ENCODE data around the gene USP6NL. TPM values are rescaled to one million over a fixed set of nuclear protein-coding genes. Genes with fewer than 3 reads are reported as not detected.

USP6NL gene
- total and polyA plus RNA-seq, 2 of the 8 experiments (the other 6 are each of a cell fraction or from before 2014, with no cell fraction given) = 10.9 to 28.8 TPM

DNA sequence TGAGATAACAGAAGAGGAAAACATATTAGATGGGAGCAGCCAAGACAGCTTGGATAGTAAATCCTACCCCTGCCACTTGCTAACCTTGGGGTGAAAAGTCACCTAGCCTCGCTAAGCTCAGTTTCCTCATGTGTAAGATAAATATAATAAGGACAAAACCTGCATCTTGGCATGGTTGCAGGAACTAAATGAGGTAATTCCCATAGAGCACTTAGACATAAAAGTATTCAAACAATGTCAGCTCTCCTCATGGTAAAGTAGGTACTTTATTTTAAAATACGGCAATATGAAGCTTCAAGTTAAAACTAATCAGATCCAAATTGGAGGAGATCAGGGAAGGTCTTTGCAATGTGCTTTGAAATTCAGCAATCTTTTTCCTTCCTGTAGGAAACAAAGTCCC is 113.1 kb downstream of the USP6NL start:
- CTCF ChIA-PET (ENCODE audit: partially characterized antibody) = interaction anchor here (0.6 to 1.9 kb wide), 3 partner anchors 16 to 1247 kb away, joined by 4 to 6 read pairs (median 5); no protein-coding TSS in a partner anchor
- FAIRE-seq = no peak
- no peak for TF ChIP-seq CHD2 (IDR thresholded peaks at IDR 0.05; ENCODE audit: low read length)
- TF ChIP-seq BRCA1 (IDR thresholded peaks at IDR 0.05; ENCODE audit: low read depth, low read length) = no peak
- no peak for TF ChIP-seq KDM5A (IDR thresholded peaks at IDR 0.05; ENCODE audit: low read length)
- no peak for TF ChIP-seq SUZ12 (IDR thresholded peaks at IDR 0.05; ENCODE audit: low read length)
- TF ChIP-seq, protein P1, sequence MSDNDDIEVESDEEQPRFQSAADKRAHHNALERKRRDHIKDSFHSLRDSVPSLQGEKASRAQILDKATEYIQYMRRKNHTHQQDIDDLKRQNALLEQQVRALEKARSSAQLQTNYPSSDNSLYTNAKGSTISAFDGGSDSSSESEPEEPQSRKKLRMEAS (IDR thresholded peaks at IDR 0.05) = no peak
- no peak for TF ChIP-seq TBP (IDR thresholded peaks at IDR 0.05; ENCODE audit: low read depth, low read length)
- TF ChIP-seq, protein P2, sequence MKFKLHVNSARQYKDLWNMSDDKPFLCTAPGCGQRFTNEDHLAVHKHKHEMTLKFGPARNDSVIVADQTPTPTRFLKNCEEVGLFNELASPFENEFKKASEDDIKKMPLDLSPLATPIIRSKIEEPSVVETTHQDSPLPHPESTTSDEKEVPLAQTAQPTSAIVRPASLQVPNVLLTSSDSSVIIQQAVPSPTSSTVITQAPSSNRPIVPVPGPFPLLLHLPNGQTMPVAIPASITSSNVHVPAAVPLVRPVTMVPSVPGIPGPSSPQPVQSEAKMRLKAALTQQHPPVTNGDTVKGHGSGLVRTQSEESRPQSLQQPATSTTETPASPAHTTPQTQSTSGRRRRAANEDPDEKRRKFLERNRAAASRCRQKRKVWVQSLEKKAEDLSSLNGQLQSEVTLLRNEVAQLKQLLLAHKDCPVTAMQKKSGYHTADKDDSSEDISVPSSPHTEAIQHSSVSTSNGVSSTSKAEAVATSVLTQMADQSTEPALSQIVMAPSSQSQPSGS (IDR thresholded peaks at IDR 0.05; ENCODE audit: low read length) = no peak
- no peak for TF ChIP-seq JUND (IDR thresholded peaks at IDR 0.05; ENCODE audit: low read length)
- TF ChIP-seq SP2 (IDR thresholded peaks at IDR 0.05; ENCODE audit: low read length) = no peak

More for the DNA sequence above, 113.1 kb downstream of the USP6NL start:
- H3K23me2 ChIP-seq (ENCODE audit: low read depth, low read length) = no peaks in the 10 kb centered on the region
- H2AFZ ChIP-seq (ENCODE audit: low read length) = no peak overlapping the region
- no peak overlapping the region for H2BK15ac ChIP-seq (ENCODE audit: low read length)
- no peak overlapping the region for H3K14ac ChIP-seq (ENCODE audit: insufficient read length)
- H3K36me3 ChIP-seq (ENCODE audit: control insufficient read depth in 2 of 4, insufficient read depth in 4 of 4, low read length in 3 of 4) = peaks cover 0 to 3% (median 3%) of the 10 kb centered on the region in 4 experiments; a peak in 4 of 8 replicates
- peaks cover 0 to 3% of the 10 kb centered on the region in 2 experiments for H4K20me1 ChIP-seq (replicated peaks in 1 of 2; ENCODE audit: control insufficient read depth in 1 of 2, insufficient read depth in 2 of 2, low read length in 2 of 2)
- no peak overlapping the region for H4K91ac ChIP-seq (replicated peaks; ENCODE audit: insufficient read length, low read length)
- no peak overlapping the region for H2BK120ac ChIP-seq (replicated peaks; ENCODE audit: low read depth, low read length)
- no peak overlapping the region for H3K4me3 ChIP-seq (ENCODE audit: extremely low read depth in 1 of 4, insufficient read depth in 2 of 4, low read depth in 3 of 4, low read length in 4 of 4)
- H3K27ac ChIP-seq (ENCODE audit: low read depth, low read length) = no peak overlapping the region
- no peaks in the 10 kb centered on the region for H3K79me2 ChIP-seq (ENCODE audit: control insufficient read depth in 1 of 2, insufficient read depth in 2 of 2, low read length in 2 of 2)
- no peaks in the 10 kb centered on the region for H3K79me1 ChIP-seq (ENCODE audit: low read depth, low read length)
- H3K9me3 ChIP-seq (ENCODE audit: insufficient read depth in 2 of 2, low read depth in 1 of 2, low read length in 1 of 2) = no peaks in the 10 kb centered on the region
- no peak overlapping the region for H3K9ac ChIP-seq (replicated peaks in 1 of 4; ENCODE audit: extremely low read depth in 1 of 4, low read depth in 3 of 4, low read length in 3 of 4)
- no peak for DNase-seq (ENCODE audit: low read depth in 1 of 2, low spot score in 2 of 2)
- H3K4me2 ChIP-seq (ENCODE audit: insufficient read depth in 1 of 2, low read depth in 2 of 2, low read length in 2 of 2) = no peak overlapping the region
- H2BK20ac ChIP-seq (ENCODE audit: low read length) = no peak overlapping the region
- no peak overlapping the region for H2AK5ac ChIP-seq (ENCODE audit: low read depth, low read length)
- no peak overlapping the region for H3K18ac ChIP-seq (ENCODE audit: extremely low read depth, low read length)
- no peak overlapping the region for H3K4ac ChIP-seq (replicated peaks; ENCODE audit: insufficient read length, low read depth, low read length)
- 90% methylated on average over 2 of the region's 2 CpGs; no CpG with 5 or more reads in 1 of the 2 experiments for WGBS, 2 experiments (ENCODE audit: extremely low coverage in 1 of 2, insufficient coverage in 1 of 2, insufficient read length in 1 of 2, insufficient replicate concordance in 2 of 2, low coverage in 1 of 2, low lambda C conversion rate in 2 of 2, missing lambda C conversion rate in 1 of 2)
- H4K8ac ChIP-seq (ENCODE audit: extremely low read depth, insufficient read depth, low read length) = no peak overlapping the region
- H3K23ac ChIP-seq (ENCODE audit: insufficient read length) = no peak overlapping the region
- H4K5ac ChIP-seq (ENCODE audit: insufficient read length, low read depth, low read length) = no peak overlapping the region
- H3K4me1 ChIP-seq (replicated peaks in 1 of 4; ENCODE audit: control insufficient read depth in 3 of 4, insufficient read depth in 4 of 4, low read length in 3 of 4) = peaks cover 0 to 3% (median 0%) of the 10 kb centered on the region in 4 experiments; a peak in 1 of 7 replicates
- H2BK5ac ChIP-seq (ENCODE audit: low read depth, low read length) = no peak overlapping the region
- no peaks in the 10 kb centered on the region for H3K27me3 ChIP-seq (replicated peaks in 1 of 4; ENCODE audit: control insufficient read depth in 3 of 4, extremely low read depth in 1 of 4, insufficient read depth in 3 of 4, low read length in 3 of 4)
- POLR2A ChIA-PET (ENCODE audit: partially characterized antibody) = no interaction called here
- no peak overlapping the region for H3K56ac ChIP-seq (replicated peaks; ENCODE audit: insufficient read length, low read depth, low read length)
- H2BK12ac ChIP-seq (ENCODE audit: low read depth, low read length) = no peak overlapping the region
